Measurements from ENCODE around the gene TMEM97.

- TF ChIP-seq CTCF (IDR thresholded peaks at IDR 0.05) = no peak
- no peak for TF ChIP-seq EP300 (IDR thresholded peaks at IDR 0.05)
- TF ChIP-seq POLR2A (IDR thresholded peaks at IDR 0.05) = no peak
- TF ChIP-seq POLR2AphosphoS5 (IDR thresholded peaks at IDR 0.05) = no peak
Measured at GRCh38 chr17:28293994-28294393, 25.0 kb upstream of the TMEM97 start.

Measured in suprapubic skin (tissue), 4 donors.